H9 (cell line): ENCODE measurements around the gene CAMK2N2. TPM values are rescaled to one million over a fixed set of nuclear protein-coding genes. Genes with fewer than 3 reads are reported as not detected.

Source experiments
- DNase-seq: peaks from one replicate; pipeline ENCODE4 v3.0.0-alpha.2; 2017
- H2AFZ ChIP-seq: one replicate; pipeline ENCODE4 v1.6.1; 2013; ENCODE audit warnings: mild to moderate bottlenecking, low read length, control low read depth, moderate library complexity
- H2AK5ac ChIP-seq: 2 replicates; pipeline ENCODE4 v1.6.1; 2013; ENCODE audit warnings: low read length, control low read depth, mixed read lengths; ENCODE audit not compliant: insufficient read length
- H2BK120ac ChIP-seq: one replicate; pipeline ENCODE4 v1.6.1; 2013; ENCODE audit warnings: low read depth, mild to moderate bottlenecking, low read length, control low read depth, inconsistent platforms; ENCODE audit not compliant: poor library complexity, severe bottlenecking
- H2BK12ac ChIP-seq: 2 replicates; pipeline ENCODE4 v1.6.1; 2013; ENCODE audit warnings: low read length, control low read depth, mixed read lengths, low read depth; ENCODE audit not compliant: insufficient read length
- H2BK15ac ChIP-seq: 2 replicates; pipeline ENCODE4 v1.6.1; 2013; ENCODE audit warnings: low read depth, low read length, control low read depth
- H2BK20ac ChIP-seq: one replicate; pipeline ENCODE4 v1.6.1; 2013; ENCODE audit warnings: low read depth, mild to moderate bottlenecking, low read length, control low read depth, inconsistent platforms; ENCODE audit not compliant: poor library complexity, severe bottlenecking
- H2BK5ac ChIP-seq: 2 replicates; pipeline ENCODE4 v1.6.1; 2013; ENCODE audit warnings: low read length, control low read depth, mixed read lengths; ENCODE audit not compliant: insufficient read length
- H3K14ac ChIP-seq: 2 replicates; pipeline ENCODE4 v1.6.1; 2013; ENCODE audit warnings: low read length, control low read depth; ENCODE audit not compliant: insufficient read depth
- H3K18ac ChIP-seq: 2 replicates; pipeline ENCODE4 v1.6.1; 2013; ENCODE audit warnings: low read depth, mild to moderate bottlenecking, mixed read lengths, low read length, control low read depth; ENCODE audit not compliant: insufficient read length
- H3K23ac ChIP-seq: 2 replicates; pipeline ENCODE4 v1.6.1; 2013; ENCODE audit warnings: low read length, control low read depth, mixed read lengths, low read depth; ENCODE audit not compliant: insufficient read length
- H3K23me2 ChIP-seq: 2 replicates; pipeline ENCODE4 v1.6.1; 2013; ENCODE audit warnings: low read depth, mild to moderate bottlenecking, mixed read lengths, low read length, control low read depth; ENCODE audit not compliant: insufficient read length, poor library complexity, severe bottlenecking
- H3K27ac ChIP-seq: 2 replicates; pipeline ENCODE4 v1.5.1; 2013; ENCODE audit warnings: low read length, control low read depth, mixed read lengths, low read depth; ENCODE audit not compliant: insufficient read length
- H3K27me3 ChIP-seq: 2 replicates; pipeline ENCODE4 v1.6.1; 2013; ENCODE audit warnings: low read length, control low read depth, inconsistent platforms; ENCODE audit not compliant: insufficient read depth
- H3K4ac ChIP-seq: 2 replicates; pipeline ENCODE4 v1.6.1; 2013; ENCODE audit warnings: low read depth, mild to moderate bottlenecking, control low read depth, inconsistent platforms, low read length, moderate library complexity
- H3K4me1 ChIP-seq: 2 replicates; pipeline ENCODE4 v1.6.1; 2013; ENCODE audit warnings: low read length, control low read depth, inconsistent platforms; ENCODE audit not compliant: insufficient read depth
- H3K4me2 ChIP-seq: 2 replicates; pipeline ENCODE4 v1.6.1; 2013; ENCODE audit warnings: low read length, control low read depth, mixed read lengths; ENCODE audit not compliant: insufficient read length, insufficient read depth
- H3K56ac ChIP-seq: 2 replicates; pipeline ENCODE4 v1.6.1; 2013; ENCODE audit warnings: low read depth, mild to moderate bottlenecking, mixed read lengths, low read length, control low read depth; ENCODE audit not compliant: insufficient read length
- H3K79me1 ChIP-seq: 2 replicates; pipeline ENCODE4 v1.6.1; 2013; ENCODE audit warnings: low read depth, mild to moderate bottlenecking, moderate library complexity, low read length, control low read depth, inconsistent platforms; ENCODE audit not compliant: insufficient read depth, poor library complexity, severe bottlenecking
- H3K79me2 ChIP-seq: 2 replicates; pipeline ENCODE4 v1.6.1; 2013; ENCODE audit warnings: low read length, control low read depth, inconsistent platforms; ENCODE audit not compliant: insufficient read depth
- H3K9ac ChIP-seq: 2 replicates; pipeline ENCODE4 v1.6.1; 2013; ENCODE audit warnings: low read length, control low read depth, mixed read lengths; ENCODE audit not compliant: insufficient read length; ENCODE audit errors: extremely low read depth
- H3K9me3 ChIP-seq: one replicate; pipeline ENCODE4 v1.6.1; 2013; ENCODE audit warnings: low read depth, low read length, inconsistent platforms; ENCODE audit not compliant: control insufficient read depth
- H3T11ph ChIP-seq: one replicate; pipeline ENCODE4 v1.6.1; 2013; ENCODE audit warnings: mild to moderate bottlenecking, low read length, control low read depth, inconsistent platforms
- H4K20me1 ChIP-seq: one replicate; pipeline ENCODE4 v1.6.1; 2013; ENCODE audit not compliant: control insufficient read depth, insufficient read length, insufficient read depth
- H4K5ac ChIP-seq: 2 replicates; pipeline ENCODE4 v1.6.1; 2013; ENCODE audit warnings: low read depth, mild to moderate bottlenecking, mixed read lengths, low read length, control low read depth; ENCODE audit not compliant: insufficient read length
- H4K8ac ChIP-seq: replicated peaks from 2 replicates; pipeline ENCODE4 v1.6.1; 2013; ENCODE audit warnings: low read length, control low read depth, mixed read lengths, low read depth; ENCODE audit not compliant: insufficient read length
- H4K91ac ChIP-seq: 2 replicates; pipeline ENCODE4 v1.6.1; 2013; ENCODE audit warnings: low read depth, mild to moderate bottlenecking, moderate library complexity, mixed read lengths, low read length, control low read depth; ENCODE audit not compliant: insufficient read length
- H3K27ac Mint-ChIP-seq, 3 experiments: 2 replicates in 2 of 3; 3 replicates in 1 of 3; pipeline ENCODE4 v1.8.0; 2020 to 2021; ENCODE audit warnings: mixed read lengths in 3 of 3, mild to moderate bottlenecking in 1 of 3, moderate library complexity in 1 of 3
- H3K27me3 Mint-ChIP-seq: 2 replicates; pipeline ENCODE4 v1.8.0; 2021; ENCODE audit warnings: low read depth, mild to moderate bottlenecking, moderate library complexity, mixed read lengths
- H3K36me3 Mint-ChIP-seq, 3 experiments: 2 replicates in 2 of 3; 3 replicates in 1 of 3; pipeline ENCODE4 v1.8.0; 2020 to 2021; ENCODE audit warnings: low read depth in 3 of 3, mixed read lengths in 3 of 3; ENCODE audit not compliant: insufficient read depth in 1 of 3
- H3K4me1 Mint-ChIP-seq, 2 experiments: 2 replicates each; pipeline ENCODE4 v1.8.0; 2020; ENCODE audit warnings: mixed read lengths in 2 of 2
- H3K4me3 Mint-ChIP-seq, 2 experiments: 2 replicates in 1 of 2; 3 replicates in 1 of 2; pipeline ENCODE4 v1.8.0; 2020 to 2021; ENCODE audit warnings: mild to moderate bottlenecking in 2 of 2, mixed read lengths in 2 of 2, moderate library complexity in 1 of 2
- H3K9me3 Mint-ChIP-seq, 2 experiments: 2 replicates in 1 of 2; 3 replicates in 1 of 2; pipeline ENCODE4 v1.8.0; 2020; ENCODE audit warnings: mild to moderate bottlenecking in 2 of 2, mixed read lengths in 2 of 2, moderate library complexity in 1 of 2
- WGBS: extraction: QIAGEN DNeasy Blood & Tissue Kit; methylation state at CpG from one replicate; pipeline ENCODE4 v1.1.7; 2013; ENCODE audit warnings: missing lambda C conversion rate, low lambda C conversion rate, mixed read lengths; ENCODE audit not compliant: insufficient read length; ENCODE audit errors: extremely low coverage; 5-methylcytosine and 5-hydroxymethylcytosine counted together
- total RNA-seq: library from RNA; stranded (reverse); gene quantifications from 2 replicates; pipeline ENCODE4 v1.2.1, GENCODE V29; 2021
- TF ChIP-seq, protein P1 (sequence below): fragments of 200-600 bp; sonication (generic); conservative IDR thresholded peaks from 3 replicates; pipeline ENCODE4 v1.8.0; 2021; ENCODE audit warnings: antibody characterized with exemption, mild to moderate bottlenecking

CAMK2N2 gene
- total RNA-seq, 1 experiment from 2014 or later = 12.6 TPM

DNA sequence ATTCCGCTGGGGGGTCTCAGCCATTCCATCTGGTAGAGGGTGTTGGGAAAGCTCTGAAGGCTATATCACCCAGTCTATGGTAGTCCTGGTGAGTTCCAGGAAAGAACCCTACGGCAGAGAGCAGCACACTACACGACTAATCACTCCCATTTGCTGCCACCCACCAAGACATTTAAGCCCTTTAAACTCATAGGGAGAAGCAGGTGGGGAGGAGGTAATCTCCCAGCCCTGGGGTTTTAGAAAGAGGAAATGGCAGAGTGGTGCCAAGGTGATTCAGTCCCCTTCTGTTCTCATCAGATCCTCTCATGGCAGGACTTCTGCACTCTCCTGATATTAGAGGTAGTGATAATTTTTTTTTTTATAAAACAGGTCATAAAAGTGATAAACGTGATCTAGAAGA lies 42.5 kb downstream of the CAMK2N2 start:
- Mint-ChIP-seq H3K27ac (no peak overlapping the region; a peak in 1 of 7 replicates), H3K4me3 (no peak overlapping the region; a peak in 1 of 5 replicates), H3K9me3 (no peaks in the 10 kb centered on the region), H3K36me3 (no peaks in the 10 kb centered on the region), H3K27me3 (peaks cover 2% of the 10 kb centered on the region), H3K4me1 (no peaks in the 10 kb centered on the region)
- Histone ChIP-seq H3K79me2 (no peaks in the 10 kb centered on the region), H4K5ac (no peak overlapping the region), H4K91ac (no peak overlapping the region), H3K23me2 (no peaks in the 10 kb centered on the region), H3K4ac (no peak overlapping the region), H2BK120ac (no peak overlapping the region), H4K20me1 (no peaks in the 10 kb centered on the region), H3K4me1 (no peaks in the 10 kb centered on the region), H3K4me2 (no peak overlapping the region), H2BK20ac (no peak overlapping the region), H3K79me1 (no peaks in the 10 kb centered on the region), H3K14ac (no peak overlapping the region), H3K9ac (no peak overlapping the region), H2AFZ (no peak overlapping the region), H3K27ac (no peak overlapping the region), H2BK12ac (no peak overlapping the region), H3K56ac (no peak overlapping the region), H3K23ac (no peak overlapping the region), H2BK5ac (no peak overlapping the region), H2BK15ac (no peak overlapping the region), H3K18ac (no peak overlapping the region), H2AK5ac (no peak overlapping the region), H3K9me3 (no peaks in the 10 kb centered on the region), H4K8ac (no peak overlapping the region), H3T11ph (no peak overlapping the region), H3K27me3 (no peaks in the 10 kb centered on the region)
- no peak for DNase-seq
- TF ChIP-seq, protein P1, sequence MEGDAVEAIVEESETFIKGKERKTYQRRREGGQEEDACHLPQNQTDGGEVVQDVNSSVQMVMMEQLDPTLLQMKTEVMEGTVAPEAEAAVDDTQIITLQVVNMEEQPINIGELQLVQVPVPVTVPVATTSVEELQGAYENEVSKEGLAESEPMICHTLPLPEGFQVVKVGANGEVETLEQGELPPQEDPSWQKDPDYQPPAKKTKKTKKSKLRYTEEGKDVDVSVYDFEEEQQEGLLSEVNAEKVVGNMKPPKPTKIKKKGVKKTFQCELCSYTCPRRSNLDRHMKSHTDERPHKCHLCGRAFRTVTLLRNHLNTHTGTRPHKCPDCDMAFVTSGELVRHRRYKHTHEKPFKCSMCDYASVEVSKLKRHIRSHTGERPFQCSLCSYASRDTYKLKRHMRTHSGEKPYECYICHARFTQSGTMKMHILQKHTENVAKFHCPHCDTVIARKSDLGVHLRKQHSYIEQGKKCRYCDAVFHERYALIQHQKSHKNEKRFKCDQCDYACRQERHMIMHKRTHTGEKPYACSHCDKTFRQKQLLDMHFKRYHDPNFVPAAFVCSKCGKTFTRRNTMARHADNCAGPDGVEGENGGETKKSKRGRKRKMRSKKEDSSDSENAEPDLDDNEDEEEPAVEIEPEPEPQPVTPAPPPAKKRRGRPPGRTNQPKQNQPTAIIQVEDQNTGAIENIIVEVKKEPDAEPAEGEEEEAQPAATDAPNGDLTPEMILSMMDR = no peak
- no CpG with 5 or more reads among the region's 4 CpGs for WGBS
